ENCODE data around the gene HMG20B.

HMG20B gene

DNA sequence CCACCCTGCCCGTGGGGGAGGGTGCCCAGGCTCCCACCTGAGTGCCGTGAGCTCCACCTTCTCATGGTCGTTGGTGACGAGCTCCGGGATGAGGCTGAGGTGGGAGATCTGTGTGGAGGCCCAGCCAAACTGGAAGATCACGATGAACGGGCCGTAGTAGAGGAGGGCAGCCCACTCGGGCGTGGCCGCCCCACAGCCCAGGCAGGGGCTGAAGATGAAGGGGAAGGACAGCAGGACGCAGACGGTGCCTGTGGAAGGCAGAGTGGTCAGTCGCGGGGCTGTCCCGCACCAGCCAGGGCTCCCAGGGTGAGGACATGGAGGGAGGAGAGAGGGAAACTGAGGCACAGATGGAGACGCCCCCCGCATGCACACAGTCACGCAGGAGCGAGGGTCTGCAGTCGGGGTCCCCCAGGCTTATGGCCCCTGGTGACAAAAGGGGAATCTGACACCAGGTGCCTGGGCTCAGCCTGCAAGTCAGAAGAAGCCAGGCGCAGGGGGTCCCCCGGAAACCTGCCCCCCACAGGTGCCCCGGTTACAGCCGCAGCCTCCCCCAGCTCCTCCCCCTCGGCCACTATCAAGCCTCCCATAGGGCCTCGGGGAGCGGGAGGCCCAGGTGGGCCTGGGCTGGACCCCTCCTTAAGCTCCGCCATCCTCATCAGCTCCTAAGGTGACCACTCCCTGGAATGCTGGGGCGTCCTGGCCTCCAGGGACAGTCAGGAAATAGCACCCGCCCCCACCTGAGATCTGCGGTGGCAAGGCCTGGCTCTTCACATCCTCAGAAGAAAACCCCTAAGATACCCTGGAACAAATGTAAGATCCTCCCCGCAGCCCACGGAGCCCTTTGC is 21.6 kb upstream of the HMG20B start:
- no peak overlapping the region for H3K27ac ChIP-seq (replicated peaks)
- DNase-seq (ENCODE audit: low read depth in 1 of 2, low spot score in 1 of 2): no peak
- no peaks in the 10 kb centered on the region for H3K27me3 ChIP-seq (ENCODE audit: insufficient read depth, poor library complexity, severe bottlenecking)
- no peak overlapping the region for H3K4me3 ChIP-seq (replicated peaks; ENCODE audit: insufficient read depth, low read length)
- TF ChIP-seq GABPA (IDR thresholded peaks at IDR 0.05; ENCODE audit: low read depth) (no peak), POLR2AphosphoS5 (IDR thresholded peaks at IDR 0.05; ENCODE audit: low read depth) (no peak), SPI1 (IDR thresholded peaks at IDR 0.05; ENCODE audit: borderline replicate concordance, low read depth) (no peak)
- TF ChIP-seq, protein P1, sequence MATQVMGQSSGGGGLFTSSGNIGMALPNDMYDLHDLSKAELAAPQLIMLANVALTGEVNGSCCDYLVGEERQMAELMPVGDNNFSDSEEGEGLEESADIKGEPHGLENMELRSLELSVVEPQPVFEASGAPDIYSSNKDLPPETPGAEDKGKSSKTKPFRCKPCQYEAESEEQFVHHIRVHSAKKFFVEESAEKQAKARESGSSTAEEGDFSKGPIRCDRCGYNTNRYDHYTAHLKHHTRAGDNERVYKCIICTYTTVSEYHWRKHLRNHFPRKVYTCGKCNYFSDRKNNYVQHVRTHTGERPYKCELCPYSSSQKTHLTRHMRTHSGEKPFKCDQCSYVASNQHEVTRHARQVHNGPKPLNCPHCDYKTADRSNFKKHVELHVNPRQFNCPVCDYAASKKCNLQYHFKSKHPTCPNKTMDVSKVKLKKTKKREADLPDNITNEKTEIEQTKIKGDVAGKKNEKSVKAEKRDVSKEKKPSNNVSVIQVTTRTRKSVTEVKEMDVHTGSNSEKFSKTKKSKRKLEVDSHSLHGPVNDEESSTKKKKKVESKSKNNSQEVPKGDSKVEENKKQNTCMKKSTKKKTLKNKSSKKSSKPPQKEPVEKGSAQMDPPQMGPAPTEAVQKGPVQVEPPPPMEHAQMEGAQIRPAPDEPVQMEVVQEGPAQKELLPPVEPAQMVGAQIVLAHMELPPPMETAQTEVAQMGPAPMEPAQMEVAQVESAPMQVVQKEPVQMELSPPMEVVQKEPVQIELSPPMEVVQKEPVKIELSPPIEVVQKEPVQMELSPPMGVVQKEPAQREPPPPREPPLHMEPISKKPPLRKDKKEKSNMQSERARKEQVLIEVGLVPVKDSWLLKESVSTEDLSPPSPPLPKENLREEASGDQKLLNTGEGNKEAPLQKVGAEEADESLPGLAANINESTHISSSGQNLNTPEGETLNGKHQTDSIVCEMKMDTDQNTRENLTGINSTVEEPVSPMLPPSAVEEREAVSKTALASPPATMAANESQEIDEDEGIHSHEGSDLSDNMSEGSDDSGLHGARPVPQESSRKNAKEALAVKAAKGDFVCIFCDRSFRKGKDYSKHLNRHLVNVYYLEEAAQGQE (IDR thresholded peaks at IDR 0.05; ENCODE audit: insufficient replicate concordance, low read depth): no peak
- TF ChIP-seq, protein P2, sequence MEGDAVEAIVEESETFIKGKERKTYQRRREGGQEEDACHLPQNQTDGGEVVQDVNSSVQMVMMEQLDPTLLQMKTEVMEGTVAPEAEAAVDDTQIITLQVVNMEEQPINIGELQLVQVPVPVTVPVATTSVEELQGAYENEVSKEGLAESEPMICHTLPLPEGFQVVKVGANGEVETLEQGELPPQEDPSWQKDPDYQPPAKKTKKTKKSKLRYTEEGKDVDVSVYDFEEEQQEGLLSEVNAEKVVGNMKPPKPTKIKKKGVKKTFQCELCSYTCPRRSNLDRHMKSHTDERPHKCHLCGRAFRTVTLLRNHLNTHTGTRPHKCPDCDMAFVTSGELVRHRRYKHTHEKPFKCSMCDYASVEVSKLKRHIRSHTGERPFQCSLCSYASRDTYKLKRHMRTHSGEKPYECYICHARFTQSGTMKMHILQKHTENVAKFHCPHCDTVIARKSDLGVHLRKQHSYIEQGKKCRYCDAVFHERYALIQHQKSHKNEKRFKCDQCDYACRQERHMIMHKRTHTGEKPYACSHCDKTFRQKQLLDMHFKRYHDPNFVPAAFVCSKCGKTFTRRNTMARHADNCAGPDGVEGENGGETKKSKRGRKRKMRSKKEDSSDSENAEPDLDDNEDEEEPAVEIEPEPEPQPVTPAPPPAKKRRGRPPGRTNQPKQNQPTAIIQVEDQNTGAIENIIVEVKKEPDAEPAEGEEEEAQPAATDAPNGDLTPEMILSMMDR (IDR thresholded peaks at IDR 0.05; ENCODE audit: insufficient read depth, low read length): no peak

DNA sequence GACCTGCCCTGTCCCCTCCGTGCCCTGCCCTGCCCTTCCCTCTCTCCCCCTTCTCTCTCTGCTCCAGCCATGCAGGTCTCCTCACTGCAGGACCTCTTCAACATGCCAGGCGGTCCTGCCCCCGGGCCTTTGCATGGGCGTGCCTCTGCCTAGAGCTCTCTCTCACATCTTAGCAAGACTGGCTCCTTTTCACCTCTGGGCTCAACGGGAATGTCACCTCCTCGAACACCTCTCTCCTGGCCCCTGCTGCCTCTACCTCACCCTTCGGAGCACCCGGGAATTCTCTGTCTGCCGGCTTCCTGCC is 21.0 kb upstream of the HMG20B start:
- no peak for DNase-seq (ENCODE audit: low read depth in 1 of 2, low spot score in 1 of 2)
- no peak for TF ChIP-seq GABPA (IDR thresholded peaks at IDR 0.05; ENCODE audit: low read depth)
- no peak for TF ChIP-seq POLR2AphosphoS5 (IDR thresholded peaks at IDR 0.05; ENCODE audit: low read depth)
- TF ChIP-seq, protein P1 (IDR thresholded peaks at IDR 0.05; ENCODE audit: insufficient replicate concordance, low read depth): no peak
- no peak for TF ChIP-seq SPI1 (IDR thresholded peaks at IDR 0.05; ENCODE audit: borderline replicate concordance, low read depth)
- TF ChIP-seq, protein P2 (IDR thresholded peaks at IDR 0.05; ENCODE audit: insufficient read depth, low read length): no peak
- no peaks in the 10 kb centered on the region for H3K27me3 ChIP-seq (ENCODE audit: insufficient read depth, poor library complexity, severe bottlenecking)
- H3K27ac ChIP-seq (replicated peaks): no peak overlapping the region
- no peak overlapping the region for H3K4me3 ChIP-seq (replicated peaks; ENCODE audit: insufficient read depth, low read length)

DNA sequence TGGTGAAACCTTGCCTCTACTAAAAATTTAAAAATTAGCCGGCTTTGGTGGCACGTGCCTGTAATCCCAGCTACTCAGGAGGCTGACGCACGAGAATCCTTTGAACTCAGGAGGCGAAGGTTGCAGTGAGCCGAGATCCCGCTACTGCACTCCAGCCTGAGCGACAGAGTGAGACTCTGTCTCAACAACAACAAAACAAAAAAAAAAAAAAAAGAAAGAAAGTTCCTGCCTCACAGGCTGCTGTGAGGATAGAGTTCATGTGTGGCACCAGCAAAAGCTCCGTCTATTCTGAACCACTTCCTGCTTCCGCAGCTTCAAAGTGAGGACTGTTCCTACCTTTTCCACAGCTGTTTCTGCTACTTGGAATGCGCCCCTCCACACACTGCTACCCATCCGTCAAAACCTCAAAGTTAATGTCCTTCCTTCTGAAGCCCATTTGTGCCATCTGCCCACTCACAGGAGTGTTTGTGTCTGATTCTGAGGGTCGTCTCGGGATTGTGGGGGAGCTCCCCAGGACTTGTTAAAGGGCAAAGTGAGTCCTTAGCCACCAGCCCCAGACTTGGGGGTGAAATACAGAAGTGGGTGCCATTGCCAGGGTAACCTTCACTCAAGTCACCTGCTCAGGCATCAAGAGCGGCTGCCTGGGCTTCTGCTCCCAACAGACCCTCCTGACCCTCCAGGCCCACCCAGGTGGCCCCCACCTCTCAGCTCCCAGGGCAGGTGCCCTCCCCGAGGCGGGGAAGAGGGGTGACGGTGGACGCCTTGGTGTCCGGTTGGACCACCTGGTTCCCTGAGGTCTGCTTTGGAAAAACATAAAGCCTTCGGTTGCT is 18.3 kb upstream of the HMG20B start:
- DNase-seq (ENCODE audit: low read depth in 1 of 2, low spot score in 1 of 2): peak in 1 of 2 experiments; percentile 51
- Histone ChIP-seq H3K27ac (replicated peaks) (peak overlapping the region; percentile 38), H3K4me3 (replicated peaks; ENCODE audit: insufficient read depth, low read length) (peak overlapping the region; percentile 8), H3K27me3 (ENCODE audit: insufficient read depth, poor library complexity, severe bottlenecking) (no peaks in the 10 kb centered on the region)
- TF ChIP-seq SPI1 (IDR thresholded peaks at IDR 0.05; ENCODE audit: borderline replicate concordance, low read depth) (peak; percentile 17; the same call in 1 of the 2 replicates), GABPA (IDR thresholded peaks at IDR 0.05; ENCODE audit: low read depth) (peak; percentile 85)
- TF ChIP-seq, protein P2 (IDR thresholded peaks at IDR 0.05; ENCODE audit: insufficient read depth, low read length): no peak

All from HL-60 (cell line).